T-helper 1 cell treated with Interleukin-12 subunit alpha and Interleukin-12 subunit beta and Interleukin-4 antibody, amounts not matched to agents 30 μg/mL and 1 μg/mL, for 36 hours (primary cell): ENCODE measurements around the gene BCKDK.

Experiments used
- H3K27ac Mint-ChIP-seq: one replicate; pipeline ENCODE4 v1.8.0; 2021; ENCODE audit warnings: mild to moderate bottlenecking, mixed read lengths
- H3K27me3 Mint-ChIP-seq: one replicate; pipeline ENCODE4 v1.8.0; 2021; ENCODE audit warnings: low read depth, mixed read lengths
- H3K36me3 Mint-ChIP-seq: one replicate; pipeline ENCODE4 v1.8.0; 2021; ENCODE audit warnings: low read depth, mixed read lengths
- H3K4me1 Mint-ChIP-seq: one replicate; pipeline ENCODE4 v1.8.0; 2021; ENCODE audit warnings: low read depth, mixed read lengths
- H3K4me3 Mint-ChIP-seq: one replicate; pipeline ENCODE4 v1.8.0; 2021; ENCODE audit warnings: mild to moderate bottlenecking, moderate library complexity, mixed read lengths
- H3K9me3 Mint-ChIP-seq: one replicate; pipeline ENCODE4 v1.8.0; 2021; ENCODE audit warnings: mixed read lengths

BCKDK gene

DNA sequence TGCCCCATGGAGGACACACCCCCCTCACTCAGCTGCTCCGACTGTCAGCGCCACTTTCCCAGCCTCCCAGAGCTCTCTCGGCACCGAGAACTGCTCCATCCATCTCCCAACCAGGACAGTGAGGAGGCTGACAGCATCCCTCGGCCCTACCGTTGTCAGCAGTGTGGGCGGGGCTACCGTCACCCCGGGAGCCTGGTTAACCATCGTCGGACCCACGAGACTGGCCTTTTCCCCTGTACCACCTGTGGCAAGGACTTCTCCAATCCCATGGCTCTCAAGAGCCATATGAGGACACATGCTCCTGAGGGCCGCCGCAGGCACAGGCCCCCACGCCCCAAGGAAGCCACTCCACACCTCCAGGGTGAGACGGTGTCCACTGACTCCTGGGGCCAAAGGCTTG is 31.9 kb upstream of the BCKDK start:
- H3K4me1 Mint-ChIP-seq: peaks cover 24% of the 10 kb centered on the region
- H3K27ac Mint-ChIP-seq: no peak overlapping the region
- peaks cover 29% of the 10 kb centered on the region for H3K36me3 Mint-ChIP-seq

DNA sequence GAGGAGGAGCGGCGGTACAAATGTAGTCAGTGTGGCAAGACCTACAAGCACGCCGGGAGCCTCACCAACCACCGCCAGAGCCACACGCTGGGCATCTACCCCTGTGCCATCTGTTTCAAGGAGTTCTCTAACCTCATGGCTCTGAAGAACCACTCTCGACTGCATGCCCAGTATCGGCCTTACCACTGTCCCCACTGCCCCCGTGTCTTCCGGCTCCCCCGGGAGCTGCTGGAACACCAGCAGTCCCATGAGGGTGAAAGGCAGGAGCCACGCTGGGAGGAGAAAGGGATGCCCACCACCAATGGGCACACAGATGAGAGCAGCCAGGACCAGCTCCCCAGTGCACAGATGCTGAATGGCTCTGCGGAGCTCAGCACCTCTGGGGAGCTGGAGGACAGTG is 31.2 kb upstream of the BCKDK start:
- Mint-ChIP-seq H3K27me3 (no peaks in the 10 kb centered on the region), H3K4me3 (no peak overlapping the region), H3K27ac (no peak overlapping the region), H3K36me3 (peaks cover 29% of the 10 kb centered on the region), H3K9me3 (no peaks in the 10 kb centered on the region), H3K4me1 (peaks cover 17% of the 10 kb centered on the region)

More for the DNA sequence above, 31.9 kb upstream of the BCKDK start:
- Mint-ChIP-seq H3K9me3 (no peaks in the 10 kb centered on the region), H3K4me3 (peak overlapping the region; percentile 25), H3K27me3 (no peaks in the 10 kb centered on the region)

DNA sequence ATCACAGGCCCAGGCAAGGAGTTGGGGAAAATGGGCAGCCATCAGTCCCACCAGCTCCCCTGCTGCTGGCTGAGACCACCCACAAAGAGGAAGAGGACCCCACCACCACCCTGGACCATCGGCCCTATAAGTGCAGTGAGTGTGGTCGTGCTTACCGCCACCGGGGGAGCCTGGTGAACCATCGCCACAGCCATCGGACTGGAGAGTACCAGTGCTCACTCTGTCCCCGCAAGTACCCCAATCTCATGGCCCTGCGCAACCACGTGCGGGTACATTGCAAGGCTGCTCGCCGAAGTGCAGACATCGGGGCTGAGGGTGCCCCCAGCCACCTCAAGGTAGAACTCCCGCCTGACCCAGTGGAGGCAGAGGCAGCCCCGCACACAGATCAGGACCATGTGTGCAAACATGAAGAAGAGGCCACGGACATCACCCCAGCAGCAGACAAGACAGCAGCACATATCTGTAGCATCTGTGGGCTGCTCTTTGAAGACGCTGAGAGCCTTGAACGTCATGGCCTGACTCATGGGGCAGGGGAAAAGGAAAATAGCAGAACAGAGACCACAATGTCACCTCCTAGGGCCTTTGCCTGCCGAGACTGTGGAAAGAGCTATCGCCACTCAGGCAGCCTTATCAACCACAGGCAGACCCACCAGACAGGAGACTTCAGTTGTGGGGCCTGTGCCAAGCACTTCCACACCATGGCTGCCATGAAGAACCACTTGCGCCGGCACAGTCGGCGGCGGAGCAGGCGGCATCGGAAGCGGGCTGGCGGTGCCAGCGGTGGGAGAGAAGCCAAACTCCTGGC is 30.4 kb upstream of the BCKDK start:
- H3K27me3 Mint-ChIP-seq: no peaks in the 10 kb centered on the region
- no peak overlapping the region for H3K27ac Mint-ChIP-seq
- peaks cover 32% of the 10 kb centered on the region for H3K36me3 Mint-ChIP-seq
- no peaks in the 10 kb centered on the region for H3K9me3 Mint-ChIP-seq
- H3K4me1 Mint-ChIP-seq: peaks cover 15% of the 10 kb centered on the region
- H3K4me3 Mint-ChIP-seq: no peak overlapping the region

GRCh38 chr16:31078597-31079341 is 29.4 kb upstream of the BCKDK start:
- no peak overlapping the region for H3K27ac Mint-ChIP-seq
- no peaks in the 10 kb centered on the region for H3K27me3 Mint-ChIP-seq
- peaks cover 32% of the 10 kb centered on the region for H3K36me3 Mint-ChIP-seq
- no peaks in the 10 kb centered on the region for H3K9me3 Mint-ChIP-seq
- peaks cover 15% of the 10 kb centered on the region for H3K4me1 Mint-ChIP-seq
- no peak overlapping the region for H3K4me3 Mint-ChIP-seq

DNA sequence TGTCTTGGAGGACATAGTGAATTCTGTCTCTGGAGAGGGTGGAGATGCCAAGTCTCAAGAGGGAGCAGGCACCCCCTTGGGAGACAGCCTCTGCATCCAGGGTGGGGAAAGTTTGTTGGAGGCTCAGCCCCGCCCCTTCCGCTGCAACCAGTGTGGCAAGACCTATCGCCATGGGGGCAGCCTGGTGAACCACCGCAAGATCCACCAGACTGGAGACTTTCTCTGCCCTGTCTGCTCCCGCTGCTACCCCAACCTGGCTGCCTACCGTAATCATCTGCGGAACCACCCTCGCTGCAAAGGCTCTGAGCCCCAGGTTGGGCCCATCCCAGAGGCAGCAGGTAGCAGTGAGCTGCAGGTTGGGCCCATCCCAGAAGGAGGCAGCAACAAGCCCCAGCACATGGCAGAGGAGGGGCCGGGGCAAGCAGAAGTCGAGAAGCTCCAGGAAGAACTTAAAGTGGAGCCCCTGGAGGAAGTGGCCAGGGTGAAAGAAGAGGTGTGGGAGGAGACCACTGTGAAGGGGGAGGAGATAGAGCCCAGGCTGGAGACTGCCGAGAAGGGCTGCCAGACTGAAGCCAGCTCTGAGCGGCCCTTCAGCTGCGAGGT is 28.7 kb upstream of the BCKDK start:
- no peak overlapping the region for H3K27ac Mint-ChIP-seq
- peaks cover 29% of the 10 kb centered on the region for H3K36me3 Mint-ChIP-seq
- no peak overlapping the region for H3K4me3 Mint-ChIP-seq
- no peaks in the 10 kb centered on the region for H3K27me3 Mint-ChIP-seq
- H3K9me3 Mint-ChIP-seq: no peaks in the 10 kb centered on the region
- peaks cover 15% of the 10 kb centered on the region for H3K4me1 Mint-ChIP-seq

DNA sequence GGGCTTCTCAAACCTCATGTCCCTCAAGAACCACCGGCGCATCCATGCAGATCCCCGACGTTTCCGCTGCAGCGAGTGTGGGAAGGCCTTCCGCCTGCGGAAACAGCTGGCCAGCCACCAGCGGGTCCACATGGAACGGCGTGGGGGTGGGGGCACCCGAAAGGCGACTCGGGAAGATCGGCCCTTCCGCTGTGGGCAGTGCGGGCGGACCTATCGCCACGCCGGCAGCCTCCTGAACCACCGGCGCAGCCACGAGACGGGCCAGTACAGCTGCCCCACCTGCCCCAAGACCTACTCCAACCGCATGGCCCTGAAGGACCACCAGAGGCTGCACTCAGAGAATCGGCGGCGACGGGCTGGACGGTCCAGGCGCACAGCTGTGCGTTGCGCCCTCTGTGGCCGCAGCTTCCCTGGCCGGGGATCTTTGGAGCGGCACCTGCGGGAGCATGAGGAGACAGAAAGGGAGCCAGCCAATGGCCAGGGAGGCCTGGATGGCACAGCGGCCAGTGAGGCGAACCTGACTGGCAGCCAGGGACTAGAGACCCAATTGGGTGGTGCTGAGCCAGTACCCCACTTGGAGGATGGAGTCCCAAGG is 28.1 kb upstream of the BCKDK start:
- Mint-ChIP-seq H3K27ac (no peak overlapping the region), H3K36me3 (peaks cover 23% of the 10 kb centered on the region), H3K4me1 (peaks cover 8% of the 10 kb centered on the region), H3K27me3 (no peaks in the 10 kb centered on the region), H3K4me3 (no peak overlapping the region), H3K9me3 (no peaks in the 10 kb centered on the region)

- peaks cover 6% of the 10 kb centered on the region for H3K4me1 Mint-ChIP-seq
- peaks cover 23% of the 10 kb centered on the region for H3K36me3 Mint-ChIP-seq
- H3K27me3 Mint-ChIP-seq: no peaks in the 10 kb centered on the region
- no peak overlapping the region for H3K4me3 Mint-ChIP-seq
- H3K27ac Mint-ChIP-seq: peak overlapping the region; percentile 6
- no peaks in the 10 kb centered on the region for H3K9me3 Mint-ChIP-seq
Observed at GRCh38 chr16:31080756-31081419, 27.3 kb upstream of the BCKDK start.

DNA sequence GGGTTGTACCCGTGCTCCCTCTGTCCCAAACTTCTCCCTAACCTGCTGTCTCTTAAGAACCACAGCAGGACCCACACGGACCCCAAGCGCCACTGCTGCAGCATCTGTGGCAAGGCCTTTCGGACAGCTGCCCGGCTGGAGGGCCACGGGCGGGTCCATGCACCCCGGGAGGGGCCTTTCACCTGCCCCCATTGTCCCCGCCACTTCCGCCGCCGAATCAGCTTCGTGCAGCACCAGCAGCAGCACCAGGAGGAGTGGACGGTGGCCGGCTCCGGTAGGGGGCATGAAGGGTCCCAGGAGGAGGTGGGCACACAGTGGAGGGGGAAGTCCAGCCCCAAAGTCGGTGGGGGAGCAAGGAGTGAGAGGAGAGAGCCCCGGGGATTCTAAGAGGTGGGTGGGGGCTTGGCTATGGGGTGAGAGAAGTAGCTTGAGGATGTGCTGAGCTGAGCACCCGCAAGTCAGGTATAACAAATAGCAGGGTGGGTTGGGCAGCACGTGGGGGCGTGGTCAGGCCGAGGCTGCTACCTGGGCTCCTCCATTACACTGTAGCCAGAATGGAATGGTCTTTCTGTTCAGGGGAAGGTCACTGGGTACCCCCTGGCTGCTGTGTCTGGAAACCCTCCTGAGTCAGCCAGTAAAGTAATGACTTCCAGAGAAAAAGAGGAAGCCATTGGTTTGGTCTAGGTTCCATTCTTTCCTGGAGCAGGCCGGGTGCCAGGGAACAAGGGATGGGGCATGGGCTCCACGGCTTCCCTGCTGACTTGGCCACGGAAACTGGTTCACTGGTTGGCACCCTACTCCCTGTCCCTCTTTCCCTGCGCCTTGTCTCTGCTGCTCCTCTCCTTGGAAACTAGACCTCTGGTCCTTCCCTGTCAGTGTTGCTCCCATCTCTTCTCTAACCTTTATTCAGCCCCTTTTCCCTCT is 26.5 kb upstream of the BCKDK start:
- Mint-ChIP-seq H3K4me3 (no peak overlapping the region), H3K9me3 (no peaks in the 10 kb centered on the region), H3K4me1 (peaks cover 6% of the 10 kb centered on the region), H3K27me3 (no peaks in the 10 kb centered on the region), H3K27ac (peak overlapping the region; percentile 81), H3K36me3 (peaks cover 23% of the 10 kb centered on the region)

GRCh38 chr16:31082368-31083045 is 25.7 kb upstream of the BCKDK start:
- Mint-ChIP-seq H3K27me3 (no peaks in the 10 kb centered on the region), H3K4me1 (peaks cover 6% of the 10 kb centered on the region), H3K36me3 (peaks cover 23% of the 10 kb centered on the region), H3K27ac (peak overlapping the region; percentile 81), H3K9me3 (no peaks in the 10 kb centered on the region), H3K4me3 (no peak overlapping the region)

- H3K9me3 Mint-ChIP-seq: no peaks in the 10 kb centered on the region
- H3K36me3 Mint-ChIP-seq: peaks cover 20% of the 10 kb centered on the region
- H3K4me3 Mint-ChIP-seq: no peak overlapping the region
- H3K27me3 Mint-ChIP-seq: no peaks in the 10 kb centered on the region
- no peak overlapping the region for H3K27ac Mint-ChIP-seq
- H3K4me1 Mint-ChIP-seq: peaks cover 6% of the 10 kb centered on the region
Observed at GRCh38 chr16:31083081-31083480, 25.1 kb upstream of the BCKDK start.

GRCh38 chr16:31083556-31083955 is 24.6 kb upstream of the BCKDK start:
- Mint-ChIP-seq H3K27me3 (no peaks in the 10 kb centered on the region), H3K27ac (no peak overlapping the region), H3K4me1 (peaks cover 6% of the 10 kb centered on the region), H3K4me3 (no peak overlapping the region), H3K36me3 (peaks cover 17% of the 10 kb centered on the region), H3K9me3 (no peaks in the 10 kb centered on the region)

- Mint-ChIP-seq H3K27ac (no peak overlapping the region), H3K9me3 (no peaks in the 10 kb centered on the region), H3K36me3 (peaks cover 14% of the 10 kb centered on the region), H3K27me3 (no peaks in the 10 kb centered on the region), H3K4me1 (peaks cover 6% of the 10 kb centered on the region), H3K4me3 (no peak overlapping the region)
Observed at GRCh38 chr16:31083981-31084380, 24.2 kb upstream of the BCKDK start.
